Nephron (organoid): Measurements from ENCODE around the gene CTDNEP1.
"Not testable (repeated sequence)": the region's sequence is repeated elsewhere in the genome, so short reads cannot be mapped to it uniquely, and the experiment has no call there.

Source experiments
- H3K27ac Mint-ChIP-seq, 3 experiments: 2 replicates each; pipeline ENCODE4 v1.8.0; 2020; ENCODE audit warnings: mixed read lengths in 3 of 3, mild to moderate bottlenecking in 2 of 3, moderate library complexity in 1 of 3
- H3K27me3 Mint-ChIP-seq: 2 replicates; pipeline ENCODE4 v1.8.0; 2021; ENCODE audit warnings: low read depth, mild to moderate bottlenecking, moderate library complexity, mixed read lengths
- H3K36me3 Mint-ChIP-seq: 2 replicates; pipeline ENCODE4 v1.8.0; 2020; ENCODE audit warnings: low read depth, mixed read lengths
- H3K4me1 Mint-ChIP-seq: 2 replicates; pipeline ENCODE4 v1.8.0; 2020; ENCODE audit warnings: mixed read lengths
- H3K4me3 Mint-ChIP-seq, 3 experiments: 2 replicates each; pipeline ENCODE4 v1.8.0; 2020; ENCODE audit warnings: mild to moderate bottlenecking in 3 of 3, mixed read lengths in 3 of 3, moderate library complexity in 2 of 3
- H3K9me3 Mint-ChIP-seq: 2 replicates; pipeline ENCODE4 v1.8.0; 2020; ENCODE audit warnings: mixed read lengths
- CTCF ChIP-seq, 3 experiments: fragments of 200-600 bp; sonication (generic); IDR thresholded peaks; one replicate each; pipeline ENCODE4 v1.5.0; 2021; ENCODE audit warnings: antibody characterized with exemption in 3 of 3; ENCODE audit not compliant: unreplicated experiment in 3 of 3

The CTDNEP1 gene

DNA sequence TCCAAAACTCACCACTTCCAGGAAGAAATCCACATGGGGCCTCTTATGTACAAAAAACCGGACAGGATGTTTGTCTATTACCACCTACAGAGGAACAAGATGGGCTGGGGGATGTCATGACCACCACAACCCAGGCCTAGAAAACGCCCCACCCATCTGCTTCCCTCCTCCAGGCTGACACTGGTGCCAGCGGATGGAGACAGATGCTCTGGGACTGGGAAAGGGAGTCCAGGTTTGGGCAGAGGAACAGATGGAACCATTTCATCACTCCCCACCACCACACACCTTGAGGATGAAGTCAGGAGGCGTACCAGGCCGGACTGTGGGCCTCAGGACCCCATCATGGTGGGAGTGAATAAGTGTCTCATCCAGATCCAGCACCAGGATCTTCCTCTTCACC, 4.8 kb downstream of the CTDNEP1 start:
- no peaks in the 10 kb centered on the region for H3K9me3 Mint-ChIP-seq
- peak overlapping the region in 2 of 3 experiments; percentile 12 to 64 for H3K27ac Mint-ChIP-seq
- peak overlapping the region; percentile 6 to 65 (median 40) for H3K4me3 Mint-ChIP-seq
- no peak for TF ChIP-seq CTCF (IDR thresholded peaks at IDR 0.05; ENCODE audit: unreplicated experiment in 3 of 3)
- H3K4me1 Mint-ChIP-seq = peaks cover 41% of the 10 kb centered on the region
- peaks cover 39% of the 10 kb centered on the region for H3K36me3 Mint-ChIP-seq
- no peaks in the 10 kb centered on the region for H3K27me3 Mint-ChIP-seq

DNA sequence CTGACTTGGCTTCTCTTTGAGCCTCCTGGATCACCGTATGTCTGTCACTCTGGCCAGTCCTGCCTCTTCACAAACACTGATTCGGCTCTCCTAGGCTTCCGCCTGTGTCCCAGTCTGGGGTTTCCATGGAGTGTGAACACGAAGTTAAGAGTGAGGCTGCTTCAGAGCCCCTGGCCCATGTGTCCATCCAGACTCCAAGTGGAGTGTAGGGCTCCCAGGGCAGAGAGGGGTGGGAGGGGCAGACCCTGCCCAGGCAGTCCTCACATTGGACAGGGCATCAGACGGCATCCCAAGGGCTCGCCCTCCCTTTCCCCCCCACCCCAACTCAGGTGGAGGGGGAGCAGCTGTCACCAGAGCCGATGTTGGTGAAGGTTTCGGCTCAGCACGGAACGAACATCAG, 7.7 kb downstream of the CTDNEP1 start:
- Mint-ChIP-seq H3K4me1 (peaks cover 42% of the 10 kb centered on the region), H3K4me3 (peak overlapping the region; percentile 96 to 100 (median 96)), H3K27ac (peak overlapping the region; percentile 99), H3K36me3 (peaks cover 59% of the 10 kb centered on the region)
- not testable (repeated sequence) for H3K27me3 Mint-ChIP-seq, H3K9me3 Mint-ChIP-seq

- no peak for TF ChIP-seq CTCF (IDR thresholded peaks at IDR 0.05; ENCODE audit: unreplicated experiment in 3 of 3)
- Mint-ChIP-seq H3K27ac (peak overlapping the region; percentile 99), H3K4me1 (peaks cover 38% of the 10 kb centered on the region), H3K9me3 (no peaks in the 10 kb centered on the region), H3K27me3 (no peaks in the 10 kb centered on the region), H3K36me3 (peaks cover 55% of the 10 kb centered on the region), H3K4me3 (peak overlapping the region; percentile 96 to 100 (median 96))
Measured at GRCh38 chr17:7243453-7243729, 8.1 kb downstream of the CTDNEP1 start.

- Mint-ChIP-seq H3K4me3 (peak overlapping the region; percentile 96 to 100 (median 96)), H3K27me3 (no peaks in the 10 kb centered on the region), H3K9me3 (no peaks in the 10 kb centered on the region), H3K27ac (peak overlapping the region; percentile 99), H3K4me1 (peaks cover 37% of the 10 kb centered on the region), H3K36me3 (peaks cover 55% of the 10 kb centered on the region)
- TF ChIP-seq CTCF (IDR thresholded peaks at IDR 0.05; ENCODE audit: unreplicated experiment in 3 of 3) = no peak
Measured at GRCh38 chr17:7242717-7243452, 8.6 kb downstream of the CTDNEP1 start.

- H3K36me3 Mint-ChIP-seq = peaks cover 57% of the 10 kb centered on the region
- peaks cover 41% of the 10 kb centered on the region for H3K4me1 Mint-ChIP-seq
- H3K27me3 Mint-ChIP-seq = no peaks in the 10 kb centered on the region
- peak within 1 kb of the TSS; percentile 99 for H3K27ac Mint-ChIP-seq
- H3K9me3 Mint-ChIP-seq = no peaks in the 10 kb centered on the region
- TF ChIP-seq CTCF (IDR thresholded peaks at IDR 0.05; ENCODE audit: unreplicated experiment in 3 of 3) = no peak
- peak within 1 kb of the TSS; percentile 96 to 100 (median 96) for H3K4me3 Mint-ChIP-seq
Measured at GRCh38 chr17:7241783-7242716, 9.5 kb downstream of the CTDNEP1 start, which contains the start of gene GABARAP. Gene GABARAP (minus strand): TSS chr17:7242449. CDS start chr17:7242330, 119 bp downstream.

- Mint-ChIP-seq H3K4me1 (peaks cover 46% of the 10 kb centered on the region), H3K27ac (peak overlapping the region; percentile 99)
Measured at GRCh38 chr17:7241090-7241733, 10.3 kb downstream of the CTDNEP1 start.

More at GRCh38 chr17:7241090-7241733, 10.3 kb downstream of the CTDNEP1 start:
- peaks cover 54% of the 10 kb centered on the region for H3K36me3 Mint-ChIP-seq
- no peaks in the 10 kb centered on the region for H3K9me3 Mint-ChIP-seq
- H3K27me3 Mint-ChIP-seq = no peaks in the 10 kb centered on the region
- H3K4me3 Mint-ChIP-seq = peak overlapping the region; percentile 96 to 100 (median 96)
- TF ChIP-seq CTCF (IDR thresholded peaks at IDR 0.05; ENCODE audit: unreplicated experiment in 3 of 3) = no peak
